Activated CD4-positive, alpha-beta T cell treated with anti-CD3 and anti-CD28 coated beads, Interleukin-2, amount 10 ng/mL, durations not matched to agents 7 days and 5 days (primary cell): ENCODE data around the gene CAMSAP3. TPM values are rescaled to one million over a fixed set of nuclear protein-coding genes. Genes with fewer than 3 reads are reported as not detected.
"Not testable (repeated sequence)": the region's sequence is repeated elsewhere in the genome, so short reads cannot be mapped to it uniquely, and the experiment has no call there.

ENCODE experiments used
- CTCF ChIA-PET: fragments of 350-600 bp; sonication (Branson Sonifier 250); formaldehyde crosslinking; loops from one replicate; lab custom pipeline; 2021; ENCODE audit warnings: antibody characterized with exemption; lab: Charles Lee
- POLR2A ChIA-PET: fragments of 350-600 bp; sonication (Branson Sonifier 250); formaldehyde crosslinking; loops from one replicate; lab custom pipeline; 2021; ENCODE audit warnings: antibody characterized with exemption; lab: Charles Lee
- DNase-seq: peaks from one replicate; pipeline ENCODE4 v3.0.0-alpha.2; 2020
- H3K27ac Mint-ChIP-seq: one replicate; pipeline ENCODE4 v1.8.0; 2021; ENCODE audit warnings: mild to moderate bottlenecking, moderate library complexity, mixed read lengths
- H3K27me3 Mint-ChIP-seq: one replicate; pipeline ENCODE4 v1.8.0; 2021; ENCODE audit warnings: mixed read lengths
- H3K36me3 Mint-ChIP-seq: one replicate; pipeline ENCODE4 v1.8.0; 2021; ENCODE audit warnings: low read depth, mixed read lengths
- H3K4me1 Mint-ChIP-seq: one replicate; pipeline ENCODE4 v1.8.0; 2021; ENCODE audit warnings: mixed read lengths
- H3K4me3 Mint-ChIP-seq: one replicate; pipeline ENCODE4 v1.8.0; 2021; ENCODE audit warnings: mild to moderate bottlenecking, moderate library complexity, mixed read lengths
- H3K9me3 Mint-ChIP-seq: one replicate; pipeline ENCODE4 v1.8.0; 2021; ENCODE audit warnings: mixed read lengths
- total RNA-seq, 2 experiments: library from RNA; stranded (reverse); gene quantifications; one replicate each; pipeline ENCODE4 v1.2.3, GENCODE V29; 2021

Gene CAMSAP3
- total RNA-seq, 2 experiments from 2014 or later = 0.21 to 0.57 TPM

DNA sequence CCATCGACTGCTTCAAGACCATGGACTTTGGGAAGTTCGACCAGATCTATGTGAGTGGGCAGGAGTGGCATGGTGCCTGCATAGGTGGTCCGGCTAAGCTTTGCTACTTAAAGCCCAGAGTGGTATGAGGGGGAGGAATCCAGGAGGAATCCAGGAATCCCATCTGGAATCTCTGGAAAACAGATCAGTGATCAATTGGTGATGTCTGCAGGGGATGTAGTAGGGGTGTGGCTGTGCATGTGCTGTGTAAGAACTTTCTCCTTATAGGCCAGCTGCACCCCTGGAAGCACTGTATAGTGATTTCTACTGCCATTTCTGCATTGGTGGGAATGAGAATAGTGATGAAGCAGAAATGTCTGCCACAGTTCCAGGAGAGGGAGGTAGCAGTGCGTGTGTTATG lies 36.6 kb upstream of the CAMSAP3 start:
- CTCF ChIA-PET = interaction anchor here (0.7 to 1.1 kb wide), 2 partner anchors 9 to 122 kb away, joined by 3 to 7 read pairs; partner anchors contain the start of gene TRAPPC5
- POLR2A ChIA-PET = no interaction called here
- peaks cover 37% of the 10 kb centered on the region for H3K36me3 Mint-ChIP-seq

DNA sequence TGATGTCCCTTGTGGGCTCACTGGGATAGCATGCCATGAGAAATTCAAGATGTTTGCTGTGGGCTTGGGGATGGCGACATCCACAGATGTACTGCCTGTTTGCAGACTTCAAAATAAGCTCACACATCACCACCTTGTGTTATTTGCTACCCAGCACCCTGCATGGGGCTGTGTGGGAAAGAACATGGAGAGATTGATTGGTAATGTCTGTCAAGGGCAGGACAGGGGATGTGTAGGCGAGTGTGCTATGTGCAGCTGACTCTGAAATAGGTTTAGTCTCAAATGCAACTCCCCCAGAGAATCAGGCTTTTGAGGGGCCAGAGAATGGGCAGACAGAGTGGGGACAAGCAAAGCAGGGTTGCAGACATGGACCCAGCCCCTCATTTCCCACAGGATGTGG lies 35.4 kb upstream of the CAMSAP3 start:
- H3K4me1 Mint-ChIP-seq = peaks cover 4% of the 10 kb centered on the region
- no peaks in the 10 kb centered on the region for H3K27me3 Mint-ChIP-seq
- H3K27ac Mint-ChIP-seq = no peak overlapping the region
- H3K4me3 Mint-ChIP-seq = no peak overlapping the region
- peaks cover 3% of the 10 kb centered on the region for H3K9me3 Mint-ChIP-seq
- H3K36me3 Mint-ChIP-seq = peaks cover 37% of the 10 kb centered on the region
- CTCF ChIA-PET = interaction anchor here (1.1 kb wide), 1 partner anchor 8 kb away, joined by 7 read pairs; no protein-coding TSS in a partner anchor
- POLR2A ChIA-PET = no interaction called here
- DNase-seq = no peak

More for the DNA sequence above, 36.6 kb upstream of the CAMSAP3 start:
- no peak overlapping the region for H3K27ac Mint-ChIP-seq
- H3K9me3 Mint-ChIP-seq = peaks cover 3% of the 10 kb centered on the region
- H3K4me1 Mint-ChIP-seq = peaks cover 4% of the 10 kb centered on the region
- DNase-seq = no peak
- H3K27me3 Mint-ChIP-seq = no peaks in the 10 kb centered on the region
- no peak overlapping the region for H3K4me3 Mint-ChIP-seq

DNA sequence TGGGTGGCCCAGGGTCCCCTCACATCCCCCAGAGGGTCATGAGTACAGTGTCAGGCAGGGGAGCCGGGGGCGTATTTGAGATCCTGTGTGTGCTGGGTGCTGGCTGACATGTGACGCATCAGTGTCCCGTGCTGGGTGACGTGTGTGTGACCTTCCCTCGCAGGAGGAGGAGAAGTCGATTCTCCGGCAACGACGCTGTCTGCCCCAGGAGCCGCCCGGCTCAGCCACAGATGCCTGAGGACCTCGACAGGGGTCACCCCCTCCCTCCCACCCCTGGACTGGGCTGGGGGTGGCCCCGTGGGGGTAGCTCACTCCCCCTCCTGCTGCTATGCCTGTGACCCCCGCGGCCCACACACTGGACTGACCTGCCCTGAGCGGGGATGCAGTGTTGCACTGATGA lies 34.3 kb upstream of the CAMSAP3 start:
- no peak overlapping the region for H3K4me3 Mint-ChIP-seq
- ChIA-PET POLR2A (no interaction called here), CTCF (no interaction called here)
- H3K4me1 Mint-ChIP-seq = peaks cover 4% of the 10 kb centered on the region
- peaks cover 29% of the 10 kb centered on the region for H3K36me3 Mint-ChIP-seq
- peaks cover 3% of the 10 kb centered on the region for H3K9me3 Mint-ChIP-seq
- H3K27ac Mint-ChIP-seq = no peak overlapping the region
- DNase-seq = no peak
- no peaks in the 10 kb centered on the region for H3K27me3 Mint-ChIP-seq

DNA sequence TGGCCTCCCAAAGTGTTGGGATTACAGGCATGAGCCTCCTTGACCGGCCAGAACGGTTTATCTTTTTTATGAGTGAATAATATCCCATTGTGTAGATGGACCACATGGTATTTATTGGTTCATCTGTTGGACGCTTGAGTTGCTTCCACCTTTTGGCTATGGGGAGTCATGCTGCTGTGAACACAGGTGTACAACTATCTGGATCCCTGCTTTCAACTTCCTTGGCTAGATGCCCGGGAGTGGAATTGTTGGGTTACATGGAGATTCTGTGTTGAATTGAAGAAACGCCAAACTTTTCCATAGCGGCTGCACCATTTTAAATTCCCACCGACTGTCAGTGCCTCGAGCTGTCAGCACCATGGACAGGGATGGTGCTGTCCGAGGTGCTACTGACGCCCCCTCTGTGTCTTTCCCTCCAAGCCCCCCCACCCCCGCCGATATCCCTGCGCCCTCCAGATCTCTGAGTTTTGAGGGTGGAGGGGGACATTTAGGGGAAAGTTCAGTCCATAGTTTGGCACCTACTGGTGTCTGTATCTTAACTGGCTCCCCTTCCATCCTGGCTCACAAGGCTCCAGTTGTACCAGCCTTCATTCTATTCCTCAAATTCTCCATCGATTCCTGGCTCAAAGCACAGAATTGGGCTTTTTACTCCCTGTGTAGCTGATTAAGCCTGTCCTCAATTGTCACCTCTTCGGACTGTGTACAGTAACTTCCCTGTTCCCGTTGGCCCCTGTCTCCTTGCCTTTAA lies 32.8 kb upstream of the CAMSAP3 start:
- Mint-ChIP-seq H3K4me3 (no peak overlapping the region), H3K36me3 (peaks cover 19% of the 10 kb centered on the region), H3K4me1 (peaks cover 4% of the 10 kb centered on the region), H3K27ac (no peak overlapping the region), H3K27me3 (no peaks in the 10 kb centered on the region), H3K9me3 (peaks cover 3% of the 10 kb centered on the region)
- CTCF ChIA-PET = no interaction called here
- no peak for DNase-seq
- POLR2A ChIA-PET = no interaction called here

DNA sequence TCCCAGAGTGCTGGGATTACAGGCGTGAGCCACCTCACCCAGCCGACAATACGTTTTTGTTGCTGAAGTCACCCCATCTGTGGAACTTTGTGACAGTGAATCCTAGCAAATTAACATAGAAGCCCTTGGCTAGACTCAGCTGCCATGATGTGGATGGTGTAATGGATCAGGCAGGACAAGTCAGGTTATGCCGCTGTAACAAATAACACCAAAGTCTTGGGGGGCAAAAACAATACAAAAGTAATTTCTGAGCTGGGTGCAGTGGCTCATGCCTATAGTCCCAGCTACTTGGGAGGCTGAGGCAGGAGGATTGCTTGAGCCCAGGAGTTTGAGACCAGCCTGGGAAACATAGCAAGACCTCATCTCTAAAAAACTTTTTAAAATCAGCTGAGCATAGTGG lies 30.8 kb upstream of the CAMSAP3 start:
- peaks cover 9% of the 10 kb centered on the region for H3K36me3 Mint-ChIP-seq
- H3K27ac Mint-ChIP-seq = no peak overlapping the region
- no peak overlapping the region for H3K4me3 Mint-ChIP-seq
- DNase-seq = no peak
- CTCF ChIA-PET = no interaction called here
- H3K4me1 Mint-ChIP-seq = peaks cover 7% of the 10 kb centered on the region
- peaks cover 3% of the 10 kb centered on the region for H3K9me3 Mint-ChIP-seq
- POLR2A ChIA-PET = no interaction called here
- no peaks in the 10 kb centered on the region for H3K27me3 Mint-ChIP-seq

DNA sequence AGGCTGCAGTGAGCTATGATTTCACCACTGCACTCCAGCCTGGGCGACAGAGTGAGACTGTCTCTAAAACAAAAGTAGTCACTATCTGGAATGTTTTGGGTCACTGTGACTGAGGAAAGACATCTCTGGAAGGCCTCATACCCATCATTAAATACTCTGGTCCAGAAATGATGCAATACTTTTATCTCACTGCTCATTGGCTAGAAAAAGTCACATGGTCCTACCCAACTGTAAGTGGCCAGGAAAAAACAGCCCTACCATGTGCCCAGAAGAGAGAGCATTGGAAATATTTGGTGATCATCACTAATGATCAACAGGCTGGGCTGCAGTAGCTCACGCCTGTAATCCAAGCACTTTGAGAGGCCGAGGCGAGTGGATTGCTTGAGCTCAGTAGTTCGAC lies 30.3 kb upstream of the CAMSAP3 start:
- Mint-ChIP-seq H3K4me1 (peaks cover 4% of the 10 kb centered on the region), H3K27me3 (no peaks in the 10 kb centered on the region), H3K4me3 (no peak overlapping the region), H3K36me3 (peaks cover 7% of the 10 kb centered on the region), H3K9me3 (peaks cover under 1% of the 10 kb centered on the region), H3K27ac (no peak overlapping the region)
- ChIA-PET POLR2A (no interaction called here), CTCF (interaction anchor here (1.3 kb wide), 1 partner anchor 235 kb away, joined by 3 read pairs; no protein-coding TSS in a partner anchor)
- DNase-seq = no peak

DNA sequence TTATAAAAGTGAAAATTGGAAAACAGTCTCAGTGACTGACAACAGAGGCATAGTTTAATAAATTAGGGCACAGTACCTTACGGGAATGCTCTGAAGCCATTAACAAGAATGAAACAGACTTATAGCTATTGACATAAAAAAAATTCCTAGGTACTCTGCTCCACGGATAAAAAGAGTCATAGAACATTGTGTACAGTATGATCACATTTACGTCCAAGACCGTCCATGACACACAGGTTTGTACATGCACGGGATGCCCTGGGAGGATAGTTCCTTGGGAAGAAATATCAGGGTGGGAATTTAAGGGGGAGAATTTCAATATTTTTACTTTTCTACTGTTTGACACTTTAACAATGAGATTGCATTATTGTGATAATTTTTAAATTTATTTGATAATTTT lies 24.9 kb upstream of the CAMSAP3 start:
- peaks cover 3% of the 10 kb centered on the region for H3K4me1 Mint-ChIP-seq
- POLR2A ChIA-PET = no interaction called here
- CTCF ChIA-PET = interaction anchor here (0.6 kb wide), 1 partner anchor 1097 kb away, joined by 3 read pairs; no protein-coding TSS in a partner anchor

DNA sequence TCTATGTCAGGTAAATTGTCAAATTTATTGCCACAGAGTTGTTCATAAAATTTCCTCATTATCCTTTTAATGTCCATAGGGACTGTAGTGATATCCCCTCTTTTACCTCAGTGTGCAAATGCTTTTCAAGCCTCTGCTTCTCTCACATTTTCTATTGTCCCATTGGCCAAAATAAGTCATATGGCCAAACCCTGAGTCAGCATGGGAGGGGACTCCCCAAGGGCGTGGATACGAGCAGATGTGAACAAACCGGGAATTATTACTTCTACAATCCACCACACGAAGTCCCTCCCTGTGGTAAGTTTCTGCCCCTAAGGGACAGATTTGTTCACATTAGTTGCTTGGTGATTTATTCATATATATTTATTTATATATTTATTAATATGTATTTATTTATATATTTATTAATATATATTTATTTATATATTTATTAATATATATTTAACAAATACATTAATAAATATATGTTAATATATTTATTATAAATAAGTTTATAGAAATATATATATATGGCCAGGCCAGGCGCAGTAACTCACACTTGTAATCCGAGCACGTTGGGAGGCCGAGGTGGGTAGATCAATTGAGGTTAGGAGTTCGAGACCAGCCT lies 20.1 kb upstream of the CAMSAP3 start:
- CTCF ChIA-PET = no interaction called here

More for the DNA sequence above, 24.9 kb upstream of the CAMSAP3 start:
- H3K9me3 Mint-ChIP-seq = no peaks in the 10 kb centered on the region
- H3K27me3 Mint-ChIP-seq = no peaks in the 10 kb centered on the region
- no peak for DNase-seq
- H3K36me3 Mint-ChIP-seq = no peaks in the 10 kb centered on the region
- no peak overlapping the region for H3K27ac Mint-ChIP-seq
- H3K4me3 Mint-ChIP-seq = no peak overlapping the region

DNA sequence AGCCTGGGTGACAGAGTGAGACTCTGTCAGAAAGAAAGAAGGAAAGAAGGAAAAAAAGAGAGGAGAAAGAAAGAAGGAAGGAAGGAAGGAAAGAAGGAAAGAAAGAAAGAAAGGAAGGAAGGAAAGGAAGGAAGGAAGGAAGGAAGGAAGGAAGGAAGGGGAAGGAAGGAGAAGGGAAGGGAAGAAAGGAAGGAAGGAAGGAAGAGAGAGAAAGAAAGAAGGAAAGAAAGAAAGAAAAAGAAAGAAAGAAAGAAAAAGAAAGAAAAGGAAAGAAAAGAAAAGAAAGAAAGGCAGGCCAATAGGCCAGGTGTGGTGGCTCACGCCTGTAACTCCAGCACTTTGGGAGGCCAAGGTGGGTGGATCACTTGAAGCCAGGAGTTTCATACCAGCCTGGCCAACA lies 18.2 kb upstream of the CAMSAP3 start:
- H3K36me3 Mint-ChIP-seq, DNase-seq, H3K27me3 Mint-ChIP-seq, H3K9me3 Mint-ChIP-seq, H3K27ac Mint-ChIP-seq, H3K4me3 Mint-ChIP-seq, POLR2A ChIA-PET, H3K4me1 Mint-ChIP-seq: not testable (repeated sequence)
- CTCF ChIA-PET = interaction anchor here (0.6 to 1.4 kb wide), 2 partner anchors 9 to 367 kb away, joined by 3 read pairs; no protein-coding TSS in a partner anchor

More for the DNA sequence above, 20.1 kb upstream of the CAMSAP3 start:
- Mint-ChIP-seq H3K9me3 (no peaks in the 10 kb centered on the region), H3K27ac (no peak overlapping the region), H3K36me3 (no peaks in the 10 kb centered on the region), H3K27me3 (no peaks in the 10 kb centered on the region), H3K4me1 (no peaks in the 10 kb centered on the region), H3K4me3 (no peak overlapping the region)
- POLR2A ChIA-PET = no interaction called here
- DNase-seq = no peak

DNA sequence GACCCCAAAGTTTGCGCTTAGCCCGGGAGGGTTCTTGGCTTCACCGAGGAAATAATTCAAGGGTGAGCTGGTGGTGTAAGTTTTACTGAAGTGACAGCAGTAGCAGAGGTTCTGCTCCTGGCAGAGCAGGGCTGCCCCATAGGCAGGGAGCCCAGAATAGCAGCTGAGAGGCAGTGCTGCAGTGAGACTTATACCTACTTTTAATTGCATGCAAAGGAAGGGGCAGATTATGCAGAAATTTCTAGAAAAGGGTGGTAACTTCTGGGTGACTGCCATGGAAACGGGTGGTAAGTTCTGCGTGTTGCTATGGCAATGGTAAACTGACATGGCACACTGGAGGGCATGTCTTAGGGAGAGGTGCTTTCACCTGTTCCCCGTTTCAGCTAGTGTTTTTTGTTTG lies 17.5 kb upstream of the CAMSAP3 start:
- H3K36me3 Mint-ChIP-seq = no peaks in the 10 kb centered on the region
- no peaks in the 10 kb centered on the region for H3K4me1 Mint-ChIP-seq
- CTCF ChIA-PET = interaction anchor here (1.4 kb wide), 1 partner anchor 10 kb away, joined by 3 read pairs; no protein-coding TSS in a partner anchor

DNA sequence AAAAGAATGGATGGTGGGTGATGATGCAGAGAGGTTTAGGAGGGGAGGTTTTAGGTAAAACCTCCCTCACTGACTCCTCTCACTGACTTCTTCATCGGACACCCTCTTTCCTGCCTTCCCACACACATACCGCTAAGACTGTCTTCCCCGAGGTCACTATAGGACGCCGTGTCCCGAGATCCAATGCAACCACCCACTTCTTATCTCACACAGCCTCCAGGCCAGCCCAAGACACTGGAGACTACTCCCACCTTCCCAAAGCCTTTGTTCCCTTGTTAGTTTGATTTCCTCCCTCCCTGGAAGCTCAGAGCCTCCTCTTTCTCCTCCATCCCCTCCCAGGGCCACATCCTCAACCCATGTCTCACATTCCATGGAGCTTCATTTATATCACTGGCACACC lies 16.5 kb upstream of the CAMSAP3 start:
- no peak overlapping the region for H3K4me3 Mint-ChIP-seq
- ChIA-PET POLR2A (no interaction called here), CTCF (interaction anchor here (0.6 kb wide), 1 partner anchor 31 kb away, joined by 5 read pairs; no protein-coding TSS in a partner anchor)
- H3K36me3 Mint-ChIP-seq = no peaks in the 10 kb centered on the region
- no peak for DNase-seq
- H3K27ac Mint-ChIP-seq = no peak overlapping the region
- no peaks in the 10 kb centered on the region for H3K9me3 Mint-ChIP-seq
- H3K27me3 Mint-ChIP-seq = no peaks in the 10 kb centered on the region
- no peaks in the 10 kb centered on the region for H3K4me1 Mint-ChIP-seq

More for the DNA sequence above, 17.5 kb upstream of the CAMSAP3 start:
- Mint-ChIP-seq H3K27me3 (no peaks in the 10 kb centered on the region), H3K4me3 (no peak overlapping the region), H3K9me3 (no peaks in the 10 kb centered on the region), H3K27ac (no peak overlapping the region)
- POLR2A ChIA-PET = no interaction called here
- DNase-seq = no peak

DNA sequence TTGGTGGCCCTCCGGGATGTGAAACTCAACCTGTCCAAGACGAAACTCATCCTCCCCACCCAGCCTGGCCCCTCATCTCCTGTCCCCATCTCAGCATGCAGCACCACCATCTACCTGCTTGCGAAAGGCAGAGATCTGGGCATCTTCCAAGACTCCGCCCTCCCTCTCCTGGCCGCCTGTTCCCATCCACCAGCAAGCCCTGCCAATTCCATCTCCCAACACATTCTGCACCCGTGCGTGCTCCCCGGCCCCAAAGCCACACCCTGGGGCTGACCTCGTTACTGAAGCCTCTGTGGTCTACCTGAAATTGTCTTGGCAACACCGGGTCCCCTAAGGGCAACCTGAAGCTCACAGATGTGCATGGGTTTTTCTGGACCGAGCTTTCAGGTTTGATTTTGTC lies 13.2 kb upstream of the CAMSAP3 start:
- CTCF ChIA-PET = interaction anchor here (0.6 kb wide), 2 partner anchors 14 to 362 kb away, joined by 3 to 7 read pairs; no protein-coding TSS in a partner anchor
- no peak overlapping the region for H3K4me3 Mint-ChIP-seq

DNA sequence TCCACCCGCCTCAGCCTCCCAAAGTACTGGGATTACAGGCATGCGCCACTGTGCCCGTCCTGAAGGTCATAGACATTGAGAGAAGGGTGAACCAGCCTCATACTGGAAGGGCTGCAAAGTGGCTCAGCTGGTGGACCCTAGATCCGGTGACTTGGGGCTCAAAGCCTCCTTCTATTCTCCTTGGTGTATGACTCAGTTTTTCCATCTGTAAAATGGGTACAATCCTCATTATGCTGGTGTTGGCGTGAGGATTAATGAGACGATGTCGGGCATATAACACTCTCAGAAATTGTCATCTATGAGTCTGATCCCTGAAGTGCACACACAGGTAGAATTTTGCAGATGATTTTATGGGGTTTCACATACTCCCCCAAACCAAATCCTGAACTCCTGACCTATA lies 5.8 kb upstream of the CAMSAP3 start:
- Mint-ChIP-seq H3K4me3 (no peak overlapping the region), H3K27ac (no peak overlapping the region), H3K4me1 (no peaks in the 10 kb centered on the region), H3K36me3 (no peaks in the 10 kb centered on the region), H3K27me3 (peaks cover 11% of the 10 kb centered on the region), H3K9me3 (no peaks in the 10 kb centered on the region)
- DNase-seq = no peak
- ChIA-PET POLR2A (no interaction called here), CTCF (interaction anchor here (1.3 kb wide), 1 partner anchor 21 kb away, joined by 4 read pairs; no protein-coding TSS in a partner anchor)

More for the DNA sequence above, 13.2 kb upstream of the CAMSAP3 start:
- Mint-ChIP-seq H3K9me3 (no peaks in the 10 kb centered on the region), H3K27me3 (no peaks in the 10 kb centered on the region), H3K36me3 (no peaks in the 10 kb centered on the region), H3K4me1 (no peaks in the 10 kb centered on the region), H3K27ac (no peak overlapping the region)
- POLR2A ChIA-PET = no interaction called here
- no peak for DNase-seq
